SU-DHL-6 (cell line): ENCODE measurements around the gene TPH2.

Experiments
- H2AFZ ChIP-seq: fragments of 200-600 bp; sonication (generic); 2 replicates; pipeline ENCODE4 v1.6.1; 2014; ENCODE audit warnings: low read depth, mild to moderate bottlenecking, moderate library complexity, mixed read lengths, antibody characterized with exemption, low read length; ENCODE audit not compliant: severe bottlenecking
- H3F3A ChIP-seq: fragments of 200-600 bp; shearing (Covaris generic); 2 replicates; pipeline ENCODE4 v1.6.0; 2016; ENCODE audit warnings: antibody characterized with exemption, mild to moderate bottlenecking; ENCODE audit not compliant: insufficient read depth
- H3K27ac ChIP-seq: fragments of 200-600 bp; sonication (generic); 2 replicates; pipeline ENCODE4 v1.5.1; 2016; ENCODE audit warnings: low read depth, mild to moderate bottlenecking, low read length, moderate library complexity, mixed read lengths
- H3K27me3 ChIP-seq: fragments of 200-600 bp; sonication (generic), shearing (Covaris generic); 2 replicates; pipeline ENCODE4 v1.6.0; 2014; ENCODE audit warnings: mild to moderate bottlenecking, low read length
- H3K36me3 ChIP-seq: fragments of 200-600 bp; sonication (generic); 2 replicates; pipeline ENCODE4 v1.6.1; 2014; ENCODE audit warnings: mild to moderate bottlenecking, low read length, mixed read lengths
- H3K4me2 ChIP-seq: fragments of 300-600, 200-600 bp; shearing (Covaris generic), sonication (generic); 2 replicates; pipeline ENCODE4 v1.6.0; 2014; ENCODE audit warnings: low read length, low read depth, mild to moderate bottlenecking; ENCODE audit not compliant: poor library complexity, severe bottlenecking
- H3K4me3 ChIP-seq: fragments of 200-600 bp; sonication (generic); 2 replicates; pipeline ENCODE4 v1.5.1; 2014; ENCODE audit warnings: antibody characterized with exemption, low read length, mild to moderate bottlenecking, mixed read lengths; ENCODE audit not compliant: insufficient read depth, poor library complexity, severe bottlenecking
- H3K79me2 ChIP-seq: fragments of 200-600 bp; sonication (generic); 2 replicates; pipeline ENCODE4 v1.6.1; 2014; ENCODE audit warnings: mild to moderate bottlenecking, low read length, moderate library complexity; ENCODE audit not compliant: insufficient read depth
- H3K9ac ChIP-seq: fragments of 200-600 bp; sonication (generic); 2 replicates; pipeline ENCODE4 v1.7.0; 2014; ENCODE audit warnings: mild to moderate bottlenecking, low read length
- H3K9me2 ChIP-seq: fragments of 200-600 bp; sonication (generic); replicated peaks from 2 replicates; pipeline ENCODE4 v1.6.1; 2014; ENCODE audit warnings: low read length; ENCODE audit not compliant: insufficient read depth
- H3K9me3 ChIP-seq: fragments of 200-600 bp; sonication (generic); 2 replicates; pipeline ENCODE4 v1.6.1; 2014; ENCODE audit warnings: low read length, mixed read lengths; ENCODE audit not compliant: insufficient read depth
- H4K20me1 ChIP-seq: fragments of 200-600 bp; sonication (generic); 2 replicates; pipeline ENCODE4 v1.6.1; 2014; ENCODE audit warnings: low read depth, mild to moderate bottlenecking, antibody characterized with exemption, low read length, moderate library complexity, mixed read lengths
- CTCF ChIP-seq: fragments of 200-600 bp; sonication (generic); IDR thresholded peaks from one replicate; pipeline ENCODE4 v1.5.1; 2017; ENCODE audit warnings: antibody characterized with exemption, mild to moderate bottlenecking, low read length, moderate library complexity; ENCODE audit not compliant: insufficient read depth, poor library complexity, severe bottlenecking
- EZH2phosphoT487 ChIP-seq: fragments of 200-600 bp; sonication (generic), shearing (Covaris generic); conservative IDR thresholded peaks from 2 replicates; pipeline ENCODE4 v1.6.1; 2018; ENCODE audit warnings: mild to moderate bottlenecking, antibody characterized with exemption, low read length, moderate library complexity, mixed read lengths

The TPH2 gene

GRCh38 chr12:72074065-72074464, 135.4 kb downstream of the TPH2 start:
- no peaks in the 10 kb centered on the region for H3K9me2 ChIP-seq
- TF ChIP-seq EZH2phosphoT487 (no peak), CTCF (no peak)
- no peaks in the 10 kb centered on the region for H3K9me3 ChIP-seq
- H3K79me2 ChIP-seq = no peaks in the 10 kb centered on the region
- no peaks in the 10 kb centered on the region for H3K27me3 ChIP-seq
- no peak overlapping the region for H3K27ac ChIP-seq
- no peak overlapping the region for H2AFZ ChIP-seq
- H3K9ac ChIP-seq = no peak overlapping the region
- H3K4me3 ChIP-seq = no peak overlapping the region
- no peaks in the 10 kb centered on the region for H3F3A ChIP-seq
- no peaks in the 10 kb centered on the region for H3K36me3 ChIP-seq
- no peak overlapping the region for H3K4me2 ChIP-seq
- H4K20me1 ChIP-seq = no peaks in the 10 kb centered on the region

GRCh38 chr12:72074956-72075355, 136.3 kb downstream of the TPH2 start:
- H3F3A ChIP-seq = no peaks in the 10 kb centered on the region
- no peaks in the 10 kb centered on the region for H3K27me3 ChIP-seq
- H3K9me3 ChIP-seq = no peaks in the 10 kb centered on the region
- H2AFZ ChIP-seq = no peak overlapping the region
- no peaks in the 10 kb centered on the region for H3K36me3 ChIP-seq
- H3K9ac ChIP-seq = no peak overlapping the region
- H4K20me1 ChIP-seq = no peaks in the 10 kb centered on the region
- no peaks in the 10 kb centered on the region for H3K9me2 ChIP-seq
- TF ChIP-seq CTCF = no peak
- TF ChIP-seq EZH2phosphoT487 = no peak
- H3K4me2 ChIP-seq = no peak overlapping the region
- no peak overlapping the region for H3K4me3 ChIP-seq
- no peaks in the 10 kb centered on the region for H3K79me2 ChIP-seq
- no peak overlapping the region for H3K27ac ChIP-seq

- Histone ChIP-seq H3K9me3 (no peaks in the 10 kb centered on the region), H3K27me3 (no peaks in the 10 kb centered on the region), H3K4me2 (no peak overlapping the region), H3K9me2 (no peaks in the 10 kb centered on the region), H3K79me2 (no peaks in the 10 kb centered on the region), H3K27ac (no peak overlapping the region), H2AFZ (no peak overlapping the region), H3K36me3 (no peaks in the 10 kb centered on the region), H4K20me1 (no peaks in the 10 kb centered on the region), H3K9ac (no peak overlapping the region), H3F3A (no peaks in the 10 kb centered on the region), H3K4me3 (no peak overlapping the region)
- TF ChIP-seq CTCF (no peak), EZH2phosphoT487 (no peak)
Measured at GRCh38 chr12:72075401-72075800, 136.8 kb downstream of the TPH2 start.
